Measurements from ENCODE around the gene JMY.

JMY gene

GRCh38 chr5:79318935-79319614 is 83.1 kb downstream of the JMY start:
- Histone ChIP-seq H3K36me3 (ENCODE audit: low read depth) (peaks cover 39% of the 10 kb centered on the region), H3K4me3 (ENCODE audit: severe bottlenecking) (no peak overlapping the region), H3K9me3 (ENCODE audit: severe bottlenecking) (no peaks in the 10 kb centered on the region), H3K27ac (ENCODE audit: poor library complexity, severe bottlenecking) (peak overlapping the region; percentile 38), H3K4me1 (ENCODE audit: insufficient read depth, poor library complexity, severe bottlenecking) (peaks cover 11% of the 10 kb centered on the region), H3K27me3 (ENCODE audit: insufficient read depth, poor library complexity, severe bottlenecking) (no peaks in the 10 kb centered on the region)
- no peak for TF ChIP-seq CTCF (IDR thresholded peaks at IDR 0.05; ENCODE audit: poor library complexity, severe bottlenecking)
- ATAC-seq (ENCODE audit: low read depth), result peak; percentile 99
- no peak for DNase-seq (ENCODE audit: low spot score)

GRCh38 chr5:79329453-79329852 is 93.5 kb downstream of the JMY start:
- H3K27me3 ChIP-seq (ENCODE audit: insufficient read depth, poor library complexity, severe bottlenecking), result no peaks in the 10 kb centered on the region
- H3K9me3 ChIP-seq (ENCODE audit: severe bottlenecking), result no peaks in the 10 kb centered on the region
- ATAC-seq (ENCODE audit: low read depth), result 0 out of 3 replicates have a peak, but pooled peaks have one; percentile 14
- TF ChIP-seq CTCF (IDR thresholded peaks at IDR 0.05; ENCODE audit: poor library complexity, severe bottlenecking), result no peak
- no peaks in the 10 kb centered on the region for H3K36me3 ChIP-seq (ENCODE audit: low read depth)
- no peak overlapping the region for H3K4me3 ChIP-seq (ENCODE audit: severe bottlenecking)
- no peaks in the 10 kb centered on the region for H3K4me1 ChIP-seq (ENCODE audit: insufficient read depth, poor library complexity, severe bottlenecking)
- H3K27ac ChIP-seq (ENCODE audit: poor library complexity, severe bottlenecking), result no peak overlapping the region
- DNase-seq (ENCODE audit: low spot score), result no peak

GRCh38 chr5:79330071-79330470 is 94.1 kb downstream of the JMY start:
- ATAC-seq (ENCODE audit: low read depth), result no peak
- H3K36me3 ChIP-seq (ENCODE audit: low read depth), result no peaks in the 10 kb centered on the region
- no peaks in the 10 kb centered on the region for H3K4me1 ChIP-seq (ENCODE audit: insufficient read depth, poor library complexity, severe bottlenecking)
- no peak overlapping the region for H3K27ac ChIP-seq (ENCODE audit: poor library complexity, severe bottlenecking)
- H3K27me3 ChIP-seq (ENCODE audit: insufficient read depth, poor library complexity, severe bottlenecking), result no peaks in the 10 kb centered on the region
- no peak for TF ChIP-seq CTCF (IDR thresholded peaks at IDR 0.05; ENCODE audit: poor library complexity, severe bottlenecking)
- no peak overlapping the region for H3K4me3 ChIP-seq (ENCODE audit: severe bottlenecking)
- no peaks in the 10 kb centered on the region for H3K9me3 ChIP-seq (ENCODE audit: severe bottlenecking)
- no peak for DNase-seq (ENCODE audit: low spot score)

- no peaks in the 10 kb centered on the region for H3K36me3 ChIP-seq (ENCODE audit: low read depth)
- H3K9me3 ChIP-seq (ENCODE audit: severe bottlenecking), result no peaks in the 10 kb centered on the region
- DNase-seq (ENCODE audit: low spot score) (no peak), ATAC-seq (ENCODE audit: low read depth) (no peak)
- no peak for TF ChIP-seq CTCF (IDR thresholded peaks at IDR 0.05; ENCODE audit: poor library complexity, severe bottlenecking)
- H3K4me3 ChIP-seq (ENCODE audit: severe bottlenecking), result no peak overlapping the region
- H3K27me3 ChIP-seq (ENCODE audit: insufficient read depth, poor library complexity, severe bottlenecking), result no peaks in the 10 kb centered on the region
- H3K4me1 ChIP-seq (ENCODE audit: insufficient read depth, poor library complexity, severe bottlenecking), result no peaks in the 10 kb centered on the region
- no peak overlapping the region for H3K27ac ChIP-seq (ENCODE audit: poor library complexity, severe bottlenecking)
These were observed 98.1 kb downstream of the JMY start for GRCh38 chr5:79333852-79334557.

GRCh38 chr5:79346420-79346824 is 110.5 kb downstream of the JMY start:
- no peak for DNase-seq (ENCODE audit: low spot score)
- Histone ChIP-seq H3K4me1 (ENCODE audit: insufficient read depth, poor library complexity, severe bottlenecking) (peaks cover 11% of the 10 kb centered on the region), H3K27me3 (ENCODE audit: insufficient read depth, poor library complexity, severe bottlenecking) (no peaks in the 10 kb centered on the region), H3K9me3 (ENCODE audit: severe bottlenecking) (no peaks in the 10 kb centered on the region), H3K27ac (ENCODE audit: poor library complexity, severe bottlenecking) (no peak overlapping the region), H3K4me3 (ENCODE audit: severe bottlenecking) (no peak overlapping the region), H3K36me3 (ENCODE audit: low read depth) (no peaks in the 10 kb centered on the region)
- no peak for TF ChIP-seq CTCF (IDR thresholded peaks at IDR 0.05; ENCODE audit: poor library complexity, severe bottlenecking)
- peak; percentile 76 for ATAC-seq (ENCODE audit: low read depth)

Data from RWPE2 (cell line).